ENCODE measurements around the gene KMT2E.
A peak's percentile ranks its signal among the peaks of the same experiment; 100 is the strongest.

Gene KMT2E

GRCh38 chr7:105073143-105073542 is 59.1 kb downstream of the KMT2E start:
- DNase-seq (ENCODE audit: low spot score) = no peak

GRCh38 chr7:105079348-105079747 is 65.3 kb downstream of the KMT2E start:
- no peak for DNase-seq (ENCODE audit: low spot score)

- DNase-seq (ENCODE audit: low spot score) = no peak
These were observed 70.6 kb downstream of the KMT2E start for GRCh38 chr7:105084581-105084980.

- DNase-seq (ENCODE audit: low spot score) = no peak
These were observed 72.8 kb downstream of the KMT2E start for GRCh38 chr7:105086850-105087249.

- no peak for DNase-seq (ENCODE audit: low spot score)
These were observed 74.0 kb downstream of the KMT2E start for GRCh38 chr7:105087981-105088380.

- DNase-seq (ENCODE audit: low spot score) = no peak
These were observed 74.5 kb downstream of the KMT2E start for GRCh38 chr7:105088456-105088855.

- DNase-seq (ENCODE audit: low spot score) = no peak
These were observed 81.0 kb downstream of the KMT2E start for GRCh38 chr7:105094966-105095365.

- no peak for DNase-seq (ENCODE audit: low spot score)
These were observed 82.3 kb downstream of the KMT2E start for GRCh38 chr7:105096306-105096705.

GRCh38 chr7:105097619-105098018 is 83.6 kb downstream of the KMT2E start:
- peak; percentile 17 for DNase-seq (ENCODE audit: low spot score)

- DNase-seq (ENCODE audit: low spot score) = no peak
These were observed 85.0 kb downstream of the KMT2E start for GRCh38 chr7:105098863-105099515.

GRCh38 chr7:105101864-105102263 is 87.9 kb downstream of the KMT2E start:
- no peak for DNase-seq (ENCODE audit: low spot score)

GRCh38 chr7:105102557-105103352 is 88.8 kb downstream of the KMT2E start:
- DNase-seq (ENCODE audit: low spot score) = no peak

GRCh38 chr7:105105579-105105978 is 91.6 kb downstream of the KMT2E start:
- no peak for DNase-seq (ENCODE audit: low spot score)

GRCh38 chr7:105106473-105106872 is 92.5 kb downstream of the KMT2E start:
- no peak for DNase-seq (ENCODE audit: low spot score)

GRCh38 chr7:105107458-105107857 is 93.5 kb downstream of the KMT2E start:
- DNase-seq (ENCODE audit: low spot score) = no peak

GRCh38 chr7:105112440-105113418 is 98.7 kb downstream of the KMT2E start:
- DNase-seq (ENCODE audit: low spot score) = peak; percentile 8

GRCh38 chr7:105118612-105119600 is 104.9 kb downstream of the KMT2E start:
- DNase-seq (ENCODE audit: low spot score) = no peak

GRCh38 chr7:105122619-105123018 is 108.6 kb downstream of the KMT2E start:
- no peak for DNase-seq (ENCODE audit: low spot score)

- DNase-seq (ENCODE audit: low spot score) = no peak
These were observed 111.7 kb downstream of the KMT2E start for GRCh38 chr7:105125745-105126144.

GRCh38 chr7:105126436-105126975 is 112.5 kb downstream of the KMT2E start:
- DNase-seq (ENCODE audit: low spot score) = no peak

GRCh38 chr7:105127179-105127578 is 113.2 kb downstream of the KMT2E start:
- DNase-seq (ENCODE audit: low spot score) = no peak
